ENCODE measurements around the gene RASGRF2.

GRCh38 chr5:80998590-80998979 lies 38.4 kb downstream of the RASGRF2 start:
- TF ChIP-seq EZH2 (IDR thresholded peaks at IDR 0.05), result no peak
- no peak for TF ChIP-seq POLR2AphosphoS5 (IDR thresholded peaks at IDR 0.05; ENCODE audit: borderline replicate concordance, low read depth, low read length)
